Lower leg skin (tissue), 4 donors: Measurements from ENCODE around the gene DHCR7. TPM values are rescaled to one million over a fixed set of nuclear protein-coding genes. Genes with fewer than 3 reads are reported as not detected.

Experiments used
- DNase-seq, 2 donors: peaks; one replicate each; pipeline ENCODE4 v3.0.0-alpha.2; 2019; ENCODE audit warnings: low spot score in 2 of 2
- H3K4me3 ChIP-seq: fragments of 200-600 bp; sonication (generic); 2 replicates; pipeline ENCODE4 v1.5.1; 2017; ENCODE audit warnings: mild to moderate bottlenecking, low read depth; ENCODE audit not compliant: poor library complexity, severe bottlenecking
- POLR2A ChIP-seq, 2 donors: fragments of 450-650 bp; IDR thresholded peaks; one replicate each; pipeline ENCODE4 v1.6.1; 2016 to 2017; ENCODE audit warnings: antibody characterized with exemption in 2 of 2, mild to moderate bottlenecking in 1 of 2, moderate library complexity in 1 of 2
- WGBS, 2 donors: methylation state at CpG; one replicate each; pipeline ENCODE4 v1.1.5; 2018; 5-methylcytosine and 5-hydroxymethylcytosine counted together
- intact Hi-C: fragments of 100-400 bp; cut with DNase I; formaldehyde crosslinking; loops from one replicate; pipeline ENCODE4 v1.15.0; 2023; ENCODE audit warnings: low total_unique reads
- total RNA-seq, 4 donors: library from RNA; depleted of rRNA; stranded (reverse); fragments of >200 nt; gene quantifications; one replicate each; pipeline ENCODE4 v1.1.0, GENCODE V29; 2016
- TF ChIP-seq, protein P1 (sequence below), 3 donors: fragments of 450-650 bp; IDR thresholded peaks; one replicate each; pipeline ENCODE4 v1.5.1; 2016; ENCODE audit warnings: antibody characterized with exemption in 3 of 3, mild to moderate bottlenecking in 3 of 3, moderate library complexity in 2 of 3

DHCR7 gene
- total RNA-seq, 4 donors from 2014 or later = 45.2 to 142 (median 89.0) TPM

DNA sequence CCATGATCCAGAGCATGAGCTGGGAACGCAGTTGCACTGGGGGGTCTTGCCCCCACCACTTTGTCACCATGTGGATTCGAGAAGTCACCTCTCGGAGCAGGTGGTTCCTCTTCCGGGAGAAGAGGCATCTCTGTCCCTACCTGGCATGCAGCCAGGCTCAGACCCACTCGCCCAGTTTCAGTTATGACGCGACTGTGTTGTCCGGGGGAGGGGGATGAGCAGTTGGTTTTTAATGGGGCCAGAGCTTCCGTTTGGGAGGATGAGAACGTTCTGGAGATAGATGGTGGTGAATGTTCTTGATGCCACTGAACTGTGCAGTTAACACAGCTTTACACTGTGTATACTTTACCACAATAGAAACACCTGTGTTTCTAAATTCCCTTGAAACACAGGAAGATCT is 41.5 kb downstream of the DHCR7 start:
- no peak overlapping the region for H3K4me3 ChIP-seq
- intact Hi-C loops = no loop called here
- WGBS, 2 donors = 68 to 74% methylated on average over 10 of the region's 10 CpGs
- TF ChIP-seq, protein P1, sequence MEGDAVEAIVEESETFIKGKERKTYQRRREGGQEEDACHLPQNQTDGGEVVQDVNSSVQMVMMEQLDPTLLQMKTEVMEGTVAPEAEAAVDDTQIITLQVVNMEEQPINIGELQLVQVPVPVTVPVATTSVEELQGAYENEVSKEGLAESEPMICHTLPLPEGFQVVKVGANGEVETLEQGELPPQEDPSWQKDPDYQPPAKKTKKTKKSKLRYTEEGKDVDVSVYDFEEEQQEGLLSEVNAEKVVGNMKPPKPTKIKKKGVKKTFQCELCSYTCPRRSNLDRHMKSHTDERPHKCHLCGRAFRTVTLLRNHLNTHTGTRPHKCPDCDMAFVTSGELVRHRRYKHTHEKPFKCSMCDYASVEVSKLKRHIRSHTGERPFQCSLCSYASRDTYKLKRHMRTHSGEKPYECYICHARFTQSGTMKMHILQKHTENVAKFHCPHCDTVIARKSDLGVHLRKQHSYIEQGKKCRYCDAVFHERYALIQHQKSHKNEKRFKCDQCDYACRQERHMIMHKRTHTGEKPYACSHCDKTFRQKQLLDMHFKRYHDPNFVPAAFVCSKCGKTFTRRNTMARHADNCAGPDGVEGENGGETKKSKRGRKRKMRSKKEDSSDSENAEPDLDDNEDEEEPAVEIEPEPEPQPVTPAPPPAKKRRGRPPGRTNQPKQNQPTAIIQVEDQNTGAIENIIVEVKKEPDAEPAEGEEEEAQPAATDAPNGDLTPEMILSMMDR (IDR thresholded peaks at IDR 0.05) = no peak
- TF ChIP-seq POLR2A (IDR thresholded peaks at IDR 0.05) = no peak
- DNase-seq = no peak

DNA sequence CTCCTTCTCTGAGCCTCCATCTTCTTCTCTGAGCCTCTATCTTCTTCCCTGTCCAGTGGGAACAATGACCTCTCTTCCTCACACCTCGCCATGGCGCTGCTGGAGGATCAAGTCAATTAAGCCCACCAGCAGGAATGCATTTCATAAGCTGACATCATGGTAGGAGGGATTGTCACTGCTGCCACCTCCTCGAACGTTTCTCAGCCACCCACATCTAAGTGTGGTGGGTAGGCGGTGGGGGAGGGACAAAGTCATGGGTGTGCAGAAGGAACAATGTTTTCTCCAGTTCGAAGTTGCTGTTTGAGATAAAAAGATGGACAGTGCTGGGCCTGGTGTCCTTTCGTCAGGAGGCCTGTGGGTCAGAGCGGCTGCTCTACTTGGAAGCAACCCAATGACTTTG is 44.0 kb downstream of the DHCR7 start:
- intact Hi-C loops = no loop called here
- no peak overlapping the region for H3K4me3 ChIP-seq
- DNase-seq = no peak
- WGBS, 2 donors = 85 to 87% methylated on average over 8 of the region's 8 CpGs
- TF ChIP-seq, protein P1 (IDR thresholded peaks at IDR 0.05) = no peak
- TF ChIP-seq POLR2A (IDR thresholded peaks at IDR 0.05) = no peak

DNA sequence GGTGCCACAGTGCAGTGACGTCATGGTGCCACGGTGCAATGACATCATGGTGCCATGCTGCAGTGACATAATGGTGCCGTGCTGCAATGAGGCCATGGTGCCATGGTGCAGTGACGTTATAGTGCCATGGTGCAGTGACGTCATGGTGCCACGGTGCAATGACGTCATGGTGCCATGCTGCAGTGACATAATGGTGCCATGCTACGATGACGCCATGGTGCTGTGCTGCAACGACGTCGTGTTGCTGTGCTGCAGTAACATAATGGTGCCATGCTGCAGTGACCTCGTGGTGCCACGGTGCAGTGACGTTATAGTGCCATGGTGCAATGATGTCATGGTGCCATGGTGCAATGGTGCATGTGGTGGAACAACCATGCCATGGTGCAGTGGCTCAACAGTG is 45.3 kb downstream of the DHCR7 start:
- 78% methylated on average over 14 to 15 of the region's 15 CpGs for WGBS, 2 donors

DNA sequence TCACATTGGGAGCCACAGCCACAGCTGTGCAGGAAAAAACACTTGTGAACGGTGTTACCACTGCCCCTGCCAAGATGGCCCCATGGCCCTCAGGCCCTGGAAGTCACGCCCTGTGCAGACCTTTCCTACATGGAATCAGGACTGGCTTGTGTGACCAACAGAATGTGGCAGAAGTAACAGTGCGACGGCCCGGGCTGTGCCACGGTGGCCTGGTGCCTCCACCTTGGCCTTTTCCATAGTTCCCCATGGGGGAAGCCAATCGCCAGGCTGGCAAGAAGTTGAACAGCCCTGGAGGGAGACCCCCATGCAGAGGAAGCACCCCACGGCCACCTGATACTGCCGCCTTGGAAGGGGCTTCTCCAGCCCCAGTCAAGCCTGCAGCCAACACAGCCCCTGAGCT is 48.0 kb downstream of the DHCR7 start:
- intact Hi-C loops = no loop called here
- 96 to 97% methylated on average over 6 to 9 of the region's 9 CpGs for WGBS, 2 donors
- H3K4me3 ChIP-seq = no peak overlapping the region
- no peak for DNase-seq
- TF ChIP-seq, protein P1 (IDR thresholded peaks at IDR 0.05) = no peak
- TF ChIP-seq POLR2A (IDR thresholded peaks at IDR 0.05) = no peak

More for the DNA sequence above, 45.3 kb downstream of the DHCR7 start:
- DNase-seq = no peak
- intact Hi-C loops = no loop called here
- H3K4me3 ChIP-seq = no peak overlapping the region
- no peak for TF ChIP-seq POLR2A (IDR thresholded peaks at IDR 0.05)
- TF ChIP-seq, protein P1 (IDR thresholded peaks at IDR 0.05) = no peak

DNA sequence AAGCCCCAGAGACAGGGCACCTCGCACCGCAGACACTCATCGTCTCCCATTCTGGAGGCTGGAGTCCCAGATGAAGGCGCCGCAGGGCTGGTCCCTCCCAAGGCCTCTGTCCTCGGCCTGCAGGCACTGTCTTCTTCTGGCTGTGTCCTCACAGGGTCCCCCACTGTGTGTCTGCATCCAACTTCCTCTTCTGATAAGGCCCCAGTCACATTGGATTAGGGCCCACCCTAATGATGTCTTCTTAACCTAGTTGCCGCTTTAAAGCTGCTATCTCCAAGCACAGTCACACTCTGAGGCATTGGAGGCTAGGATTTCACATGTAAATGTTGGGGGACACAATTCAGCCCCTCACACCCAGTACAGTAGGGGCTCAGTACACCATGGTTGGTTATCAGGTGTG is 48.9 kb downstream of the DHCR7 start:
- TF ChIP-seq POLR2A (IDR thresholded peaks at IDR 0.05) = no peak
- TF ChIP-seq, protein P1 (IDR thresholded peaks at IDR 0.05) = no peak
- DNase-seq = no peak
- no peak overlapping the region for H3K4me3 ChIP-seq
- WGBS, 2 donors = 95% methylated on average over 7 of the region's 7 CpGs
- intact Hi-C loops = no loop called here

DNA sequence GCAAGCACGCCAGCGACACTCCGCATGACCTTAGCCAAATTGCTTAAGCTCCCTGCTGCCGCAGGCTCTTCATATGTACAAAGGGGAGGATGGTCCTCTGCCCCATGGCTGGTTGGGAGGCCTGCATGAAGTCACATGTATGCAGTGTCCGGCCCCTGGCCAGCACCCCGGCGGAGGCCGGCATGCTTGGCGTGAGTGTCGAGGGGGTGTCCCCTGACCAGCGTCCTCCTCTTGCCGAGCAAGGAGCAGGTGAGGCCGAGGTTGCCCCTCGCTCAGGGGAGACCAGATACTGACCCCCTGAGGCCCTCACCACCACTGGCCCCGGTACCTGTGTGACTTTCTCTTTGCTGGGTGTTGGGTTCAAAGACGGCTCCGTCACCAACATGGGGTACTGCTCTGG is 50.2 kb downstream of the DHCR7 start:
- intact Hi-C loops = no loop called here
- TF ChIP-seq, protein P1 (IDR thresholded peaks at IDR 0.05) = no peak
- TF ChIP-seq POLR2A (IDR thresholded peaks at IDR 0.05) = no peak
- WGBS, 2 donors = 91 to 94% methylated on average over 9 to 17 of the region's 17 CpGs
- no peak for DNase-seq
- no peak overlapping the region for H3K4me3 ChIP-seq
